K562 (cell line): Measurements from ENCODE around the gene SGK1. TPM values are rescaled to one million over a fixed set of nuclear protein-coding genes. Genes with fewer than 3 reads are reported as not detected.

Source experiments
- ATAC-seq: fragments of 200-7000 bp; cut with Tn5 transposase; 3 replicates; pipeline ENCODE4 v1.9.1; 2020; ENCODE audit warnings: moderate library complexity
- BruUV-seq: library from RNA; stranded (reverse); fragments of 400-500 nt; replicated peaks from 2 replicates; lab custom pipeline; 2021; lab: Mats Ljungman, UMichigan
- CTCF ChIA-PET: fragments of 300-600 bp; formaldehyde crosslinking; extraction: SDS; loops from one replicate; lab custom pipeline; 2021; ENCODE audit warnings: low intra/inter-chr PET ratio; lab: Yijun Ruan, JAX
- POLR2A ChIA-PET: fragments of 300-600, 350-650 bp; sonication (Branson Sonifier 250); formaldehyde crosslinking; extraction: SDS; loops from one replicate; lab custom pipeline; 2021; ENCODE audit warnings: antibody characterized with exemption, inconsistent platforms; lab: Yijun Ruan, JAX
- DNase-seq, 4 experiments: peaks; one replicate each; pipeline versions ENCODE4 v3.0.0 to v3.0.0-alpha.2; 2011 to 2018; ENCODE audit warnings: low spot score in 3 of 4, mixed read lengths in 3 of 4; ENCODE audit errors: extremely low read depth in 1 of 4
- FAIRE-seq: peaks from 2 replicates; lab custom pipeline; 2011; peaks lifted over from hg19 to GRCh38; lab: Jason Lieb, UNC
- H2AFZ ChIP-seq: 2 replicates; pipeline ENCODE4 v1.6.0; 2011; ENCODE audit warnings: low read depth, low read length, control low read depth, inconsistent platforms
- H3K27ac ChIP-seq: fragments of 200-600 bp; 3 replicates; pipeline ENCODE4 v1.8.0; 2011; ENCODE audit warnings: low read depth, mild to moderate bottlenecking, control low read depth, inconsistent platforms, low read length, moderate library complexity, mixed read lengths; ENCODE audit errors: extremely low read depth
- H3K27me3 ChIP-seq, 2 experiments: fragments of 300-600 bp in 1 of 2; 2 replicates in 1 of 2; 3 replicates in 1 of 2; pipeline versions ENCODE4 v1.6.0 to v1.8.0; 2011; ENCODE audit warnings: inconsistent platforms in 2 of 2, low read length in 2 of 2, mild to moderate bottlenecking in 1 of 2, mixed read lengths in 1 of 2, moderate library complexity in 1 of 2; ENCODE audit not compliant: control insufficient read depth in 2 of 2, insufficient read depth in 2 of 2
- H3K36me3 ChIP-seq: fragments of 300-600 bp; 3 replicates; pipeline ENCODE4 v1.8.0; 2011; ENCODE audit warnings: mild to moderate bottlenecking, low read length, inconsistent platforms; ENCODE audit not compliant: control insufficient read depth, insufficient read depth
- H3K4me1 ChIP-seq, 2 experiments: fragments of 200-600 bp in 1 of 2; replicated peaks in 1 of 2; 2 replicates in 1 of 2; 3 replicates in 1 of 2; pipeline versions ENCODE4 v1.5.1 to v1.8.0; 2011; ENCODE audit warnings: inconsistent platforms in 2 of 2, low read length in 2 of 2, mild to moderate bottlenecking in 1 of 2, mixed read lengths in 1 of 2, moderate library complexity in 1 of 2; ENCODE audit not compliant: control insufficient read depth in 2 of 2, insufficient read depth in 2 of 2
- H3K4me2 ChIP-seq: 2 replicates; pipeline ENCODE4 v1.6.1; 2011; ENCODE audit warnings: low read length, control low read depth, inconsistent platforms, mixed read lengths; ENCODE audit not compliant: insufficient read depth
- H3K4me3 ChIP-seq: fragments of 200-600 bp; sonication (generic), shearing (Covaris generic); 2 replicates; pipeline ENCODE4 v1.5.1; 2016; ENCODE audit warnings: control low read depth, inconsistent platforms
- H3K79me2 ChIP-seq: fragments of 200-600 bp; 3 replicates; pipeline ENCODE4 v1.8.0; 2011; ENCODE audit warnings: low read length, inconsistent platforms; ENCODE audit not compliant: control insufficient read depth, insufficient read depth
- H3K9ac ChIP-seq, 2 experiments: 2 replicates each; pipeline versions ENCODE4 v1.6.0 to v1.6.1; 2011; ENCODE audit warnings: low read depth in 2 of 2, low read length in 2 of 2, control low read depth in 1 of 2, inconsistent platforms in 1 of 2, mild to moderate bottlenecking in 1 of 2, mixed read lengths in 1 of 2; ENCODE audit not compliant: insufficient read depth in 1 of 2
- H3K9me1 ChIP-seq: one replicate; pipeline ENCODE4 v1.6.0; 2011; ENCODE audit warnings: inconsistent platforms, mild to moderate bottlenecking, low read length, moderate library complexity; ENCODE audit not compliant: control insufficient read depth, insufficient read depth
- H3K9me3 ChIP-seq: replicated peaks from 2 replicates; pipeline ENCODE4 v1.5.1; 2011; ENCODE audit warnings: low read depth, low read length, inconsistent platforms; ENCODE audit not compliant: control insufficient read depth, insufficient read depth
- H4K20me1 ChIP-seq: replicated peaks from 2 replicates; pipeline ENCODE4 v1.6.1; 2011; ENCODE audit warnings: low read length, inconsistent platforms, mixed read lengths; ENCODE audit not compliant: control insufficient read depth, insufficient read depth
- FOXJ3 ChIP-seq: sonication (generic); formaldehyde crosslinking; IDR thresholded peaks from 2 replicates; pipeline ENCODE4 v1.4.0; 2020; ENCODE audit warnings: mild to moderate bottlenecking, missing genetic modification reagents
- GABPA ChIP-seq: fragments of 200-800 bp; sonication (Bioruptor generic); conservative IDR thresholded peaks from 2 replicates; pipeline ENCODE4 v1.6.1; 2016; ENCODE audit warnings: low read depth, missing genetic modification characterization, missing compliant biosample characterization
- MAFG ChIP-seq: fragments of 450-650 bp; conservative IDR thresholded peaks from 2 replicates; pipeline ENCODE4 v1.6.1; 2016; ENCODE audit warnings: missing genetic modification characterization, missing compliant biosample characterization
- MTA1 ChIP-seq: fragments of 450-650 bp; IDR thresholded peaks from 2 replicates; pipeline ENCODE4 v1.6.1; 2017; ENCODE audit warnings: borderline replicate concordance
- MTA3 ChIP-seq: fragments of 450-650 bp; formaldehyde crosslinking; IDR thresholded peaks from 2 replicates; pipeline ENCODE4 v1.6.1; 2017; ENCODE audit warnings: mild to moderate bottlenecking, borderline replicate concordance
- SPI1 ChIP-seq: IDR thresholded peaks from 2 replicates; pipeline ENCODE4 v1.6.1; 2011; ENCODE audit warnings: low read depth, low read length, control low read depth, borderline replicate concordance
- TRIM28 ChIP-seq: fragments of 450-650 bp; IDR thresholded peaks from 2 replicates; pipeline ENCODE4 v1.6.1; 2017
- ZNF121 ChIP-seq: sonication (generic); formaldehyde crosslinking; conservative IDR thresholded peaks from 2 replicates; pipeline ENCODE4 v1.8.0; 2022; ENCODE audit warnings: missing genetic modification reagents
- ZNF740 ChIP-seq, 3 experiments: fragments of 200-800 bp in 1 of 3; sonication (Bioruptor generic) in 1 of 3; sonication (generic) in 1 of 3; formaldehyde crosslinking in 1 of 3; IDR thresholded peaks; 2 replicates each; pipeline versions ENCODE4 v1.6.1 to v1.8.0; 2016 to 2022; ENCODE audit warnings: mild to moderate bottlenecking in 2 of 3, missing compliant biosample characterization in 2 of 3, missing genetic modification characterization in 2 of 3, missing genetic modification reagents in 1 of 3
- WGBS: fragments of 100-300 bp; shearing (Covaris generic); methylation state at CpG from one replicate; pipeline ENCODE4 v1.1.6; 2016; ENCODE audit warnings: low coverage, mixed read lengths; ENCODE audit not compliant: insufficient coverage; ENCODE audit errors: missing lambda C conversion rate; 5-methylcytosine and 5-hydroxymethylcytosine counted together
- in situ Hi-C: fragments of 300-500 bp; cut with MboI; formaldehyde crosslinking; loops from 4 replicates; pipeline ENCODE4 v1.15.0; 2018; ENCODE audit warnings: inconsistent platforms, mixed read lengths
- intact Hi-C: fragments of 100-400 bp; cut with micrococcal nuclease; formaldehyde crosslinking; loops from 2 replicates; pipeline ENCODE4 v1.14.2; 2022
- polyA plus RNA-seq, 8 experiments: library from polyadenylated mRNA; depleted of rRNA in 4 of 8; stranded (reverse) in 5 of 8; unstranded in 3 of 8; fragments of >200 nt; fragmentation: Nextera tagmentation in 2 of 8; fragmentation: Illumina TruSeq in 1 of 8; extraction: Ambion mirVana in 2 of 8; extraction: Trizol in 1 of 8; gene quantifications; 2 replicates each; pipeline versions ENCODE4 v1.2.1 to v1.2.3, GENCODE V29; 2011 to 2014; ENCODE audit warnings: inconsistent platforms in 1 of 8, missing spikeins in 1 of 8
- total RNA-seq, 7 experiments: library from RNA; depleted of rRNA in 6 of 7; stranded (reverse); fragments of >200 nt in 6 of 7; fragmentation: Illumina TruSeq in 2 of 7; extraction: Trizol in 2 of 7; gene quantifications; 2 replicates each; pipeline versions ENCODE4 v1.2.1 to v1.2.3, GENCODE V29; 2011 to 2021; ENCODE audit warnings: low replicate concordance in 1 of 7
- TF ChIP-seq, protein P1 (sequence below): IDR thresholded peaks from 2 replicates; pipeline ENCODE4 v1.6.1; 2012; ENCODE audit warnings: low read depth, low read length, improper control_type of control experiment, borderline replicate concordance
- TF ChIP-seq, protein P2 (sequence below): fragments of 450-650 bp; IDR thresholded peaks from 2 replicates; pipeline ENCODE4 v1.6.1; 2017; ENCODE audit warnings: mild to moderate bottlenecking, moderate library complexity

SGK1 gene
- total and polyA plus RNA-seq, 9 of the 15 experiments (the other 6 are each of a cell fraction or from before 2014, with no cell fraction given) = 3.5 to 7.2 (median 3.9) TPM

DNA sequence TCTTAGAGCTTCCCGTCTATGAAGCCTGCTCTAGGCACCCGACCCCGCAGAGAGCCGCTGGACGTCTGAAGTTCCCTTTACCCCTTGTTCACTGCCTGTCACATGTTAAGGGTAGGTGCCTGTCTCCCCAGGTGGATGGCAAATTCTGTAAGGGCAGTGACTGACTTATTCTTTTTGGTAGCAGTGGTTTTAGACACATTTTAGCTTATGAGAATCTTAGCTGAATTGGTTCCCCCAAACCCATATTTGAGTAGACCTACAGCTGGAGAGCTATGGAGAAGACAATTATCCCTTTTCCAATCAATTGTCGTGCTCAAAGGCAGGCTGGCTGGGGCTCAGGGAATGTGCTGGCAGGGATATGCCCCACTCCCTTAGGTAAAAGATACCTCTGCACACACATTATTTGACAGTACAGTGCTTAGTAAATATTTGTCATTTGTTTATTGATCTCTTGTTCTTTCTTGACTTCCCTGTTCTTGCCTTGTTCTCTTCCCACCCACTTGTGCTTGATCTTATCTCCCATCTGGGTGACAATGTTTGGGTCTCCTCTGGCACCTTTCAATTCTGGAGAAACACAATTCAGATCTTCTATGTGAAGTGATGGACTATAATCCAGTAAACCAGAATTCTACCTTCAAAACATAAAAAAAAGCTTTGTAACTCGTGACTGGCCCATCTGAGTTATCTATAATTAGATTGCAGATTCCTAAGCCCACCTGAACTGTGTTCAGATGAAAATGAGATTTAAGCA lies 151.2 kb downstream of the SGK1 start (continued):
- TF ChIP-seq, protein P1, sequence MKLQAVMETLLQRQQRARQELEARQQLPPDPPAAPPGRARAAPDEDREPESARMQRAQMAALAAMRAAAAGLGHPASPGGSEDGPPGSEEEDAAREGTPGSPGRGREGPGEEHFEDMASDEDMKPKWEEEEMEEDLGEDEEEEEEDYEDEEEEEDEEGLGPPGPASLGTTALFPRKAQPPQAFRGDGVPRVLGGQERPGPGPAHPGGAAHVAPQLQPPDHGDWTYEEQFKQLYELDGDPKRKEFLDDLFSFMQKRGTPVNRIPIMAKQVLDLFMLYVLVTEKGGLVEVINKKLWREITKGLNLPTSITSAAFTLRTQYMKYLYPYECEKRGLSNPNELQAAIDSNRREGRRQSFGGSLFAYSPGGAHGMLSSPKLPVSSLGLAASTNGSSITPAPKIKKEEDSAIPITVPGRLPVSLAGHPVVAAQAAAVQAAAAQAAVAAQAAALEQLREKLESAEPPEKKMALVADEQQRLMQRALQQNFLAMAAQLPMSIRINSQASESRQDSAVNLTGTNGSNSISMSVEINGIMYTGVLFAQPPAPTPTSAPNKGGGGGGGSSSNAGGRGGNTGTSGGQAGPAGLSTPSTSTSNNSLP = no peak
- TF ChIP-seq MTA1 (no peak), ZNF740 (CRISPR knock-in tag; IDR thresholded peaks at IDR 0.05) (no peak), ZNF740 (tag; IDR thresholded peaks at IDR 0.05) (no peak), SPI1 (no peak), MTA3 (no peak)
- TF ChIP-seq, all 486 proteins: peak for 0

DNA sequence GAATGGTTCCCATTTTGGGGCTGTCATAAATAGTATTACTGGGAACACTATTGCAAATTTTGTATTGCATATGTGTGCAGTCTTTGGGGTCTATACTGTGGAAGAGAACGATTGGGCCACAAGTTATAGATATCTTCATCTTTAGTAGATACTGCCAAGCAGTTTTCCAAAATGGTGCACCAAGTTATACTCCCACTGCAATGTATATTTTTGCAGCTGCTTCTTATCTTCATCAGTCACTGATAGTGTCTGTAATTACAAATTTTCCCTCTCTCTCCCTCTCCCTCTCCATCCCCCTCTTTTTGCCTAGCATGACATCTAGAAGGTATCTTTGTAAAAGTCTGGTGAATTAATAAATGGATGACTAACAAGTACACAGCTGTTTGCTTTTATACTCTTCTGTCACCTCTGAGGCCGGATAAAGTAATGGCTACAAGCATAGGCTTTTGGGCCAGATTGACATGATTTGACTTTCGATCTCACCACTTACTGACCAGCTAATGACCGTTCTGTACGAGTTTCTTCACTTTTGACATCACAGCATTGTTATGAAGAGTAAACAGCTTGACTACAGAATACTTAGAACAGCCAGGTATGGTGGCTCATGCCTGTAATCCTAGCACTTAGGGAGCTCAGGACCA lies 152.2 kb downstream of the SGK1 start:
- H3K9ac ChIP-seq = no peak overlapping the region
- ATAC-seq = no peak
- intact Hi-C loops (no loop called here), in situ Hi-C loops (loop anchor here (5.0 to 25.0 kb wide), 2 partner anchors 482 to 1272 kb away; no protein-coding TSS in a partner anchor)
- no peaks in the 10 kb centered on the region for H3K79me2 ChIP-seq
- BruUV-seq = no TSS peak
- no peak overlapping the region for H2AFZ ChIP-seq
- H4K20me1 ChIP-seq = no peaks in the 10 kb centered on the region
- H3K27me3 ChIP-seq = no peaks in the 10 kb centered on the region
- WGBS = 6% methylated on average over 5 of the region's 5 CpGs
- H3K4me3 ChIP-seq = no peak overlapping the region
- no peak for FAIRE-seq
- no peak for DNase-seq
- CTCF ChIA-PET = no interaction called here
- no peak overlapping the region for H3K27ac ChIP-seq
- H3K9me3 ChIP-seq = no peaks in the 10 kb centered on the region
- POLR2A ChIA-PET = interaction anchor here (2.0 kb wide), 1 partner anchor 8 kb away, joined by 6 read pairs; no protein-coding TSS in a partner anchor
- no peaks in the 10 kb centered on the region for H3K4me1 ChIP-seq
- peaks cover 11% of the 10 kb centered on the region; the same call in 1 of the 3 replicates for H3K36me3 ChIP-seq
- TF ChIP-seq GABPA (tag) = no peak
- TF ChIP-seq MAFG = no peak
- no peak for TF ChIP-seq TRIM28
- TF ChIP-seq, protein P2, sequence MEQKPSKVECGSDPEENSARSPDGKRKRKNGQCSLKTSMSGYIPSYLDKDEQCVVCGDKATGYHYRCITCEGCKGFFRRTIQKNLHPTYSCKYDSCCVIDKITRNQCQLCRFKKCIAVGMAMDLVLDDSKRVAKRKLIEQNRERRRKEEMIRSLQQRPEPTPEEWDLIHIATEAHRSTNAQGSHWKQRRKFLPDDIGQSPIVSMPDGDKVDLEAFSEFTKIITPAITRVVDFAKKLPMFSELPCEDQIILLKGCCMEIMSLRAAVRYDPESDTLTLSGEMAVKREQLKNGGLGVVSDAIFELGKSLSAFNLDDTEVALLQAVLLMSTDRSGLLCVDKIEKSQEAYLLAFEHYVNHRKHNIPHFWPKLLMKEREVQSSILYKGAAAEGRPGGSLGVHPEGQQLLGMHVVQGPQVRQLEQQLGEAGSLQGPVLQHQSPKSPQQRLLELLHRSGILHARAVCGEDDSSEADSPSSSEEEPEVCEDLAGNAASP = no peak
- no peak for TF ChIP-seq ZNF121 (CRISPR knock-in tag)
- TF ChIP-seq FOXJ3 = no peak
- no peaks in the 10 kb centered on the region for H3K9me1 ChIP-seq
- H3K4me2 ChIP-seq = no peak overlapping the region
